Embryonic facial prominence (tissue), 1 donor: ENCODE measurements around the gene VIPR2.

Experiments
- DNase-seq: peaks from one replicate; pipeline ENCODE4 v3.0.0-alpha.2; 2016; ENCODE audit errors: extremely low spot score

VIPR2 gene

DNA sequence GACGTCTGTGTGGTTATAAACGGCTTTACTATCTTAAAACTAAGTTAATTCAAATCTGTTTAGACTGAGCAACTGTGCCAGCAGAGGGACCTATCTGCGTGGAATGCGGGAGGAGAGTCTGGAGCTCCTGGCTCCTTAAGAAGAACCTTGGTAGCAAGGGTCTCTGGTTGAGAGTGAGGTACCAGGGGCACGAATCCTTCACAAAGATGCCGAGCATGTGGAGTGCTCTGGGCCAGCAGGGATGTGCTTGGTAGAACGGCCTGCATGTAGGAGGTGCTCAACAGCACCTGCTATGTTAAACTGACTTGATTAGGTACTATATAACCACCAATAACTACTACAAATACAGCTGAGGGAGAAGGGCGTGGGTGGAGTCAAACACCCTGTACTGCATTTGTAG is 102.6 kb downstream of the VIPR2 start:
- no peak for DNase-seq

DNA sequence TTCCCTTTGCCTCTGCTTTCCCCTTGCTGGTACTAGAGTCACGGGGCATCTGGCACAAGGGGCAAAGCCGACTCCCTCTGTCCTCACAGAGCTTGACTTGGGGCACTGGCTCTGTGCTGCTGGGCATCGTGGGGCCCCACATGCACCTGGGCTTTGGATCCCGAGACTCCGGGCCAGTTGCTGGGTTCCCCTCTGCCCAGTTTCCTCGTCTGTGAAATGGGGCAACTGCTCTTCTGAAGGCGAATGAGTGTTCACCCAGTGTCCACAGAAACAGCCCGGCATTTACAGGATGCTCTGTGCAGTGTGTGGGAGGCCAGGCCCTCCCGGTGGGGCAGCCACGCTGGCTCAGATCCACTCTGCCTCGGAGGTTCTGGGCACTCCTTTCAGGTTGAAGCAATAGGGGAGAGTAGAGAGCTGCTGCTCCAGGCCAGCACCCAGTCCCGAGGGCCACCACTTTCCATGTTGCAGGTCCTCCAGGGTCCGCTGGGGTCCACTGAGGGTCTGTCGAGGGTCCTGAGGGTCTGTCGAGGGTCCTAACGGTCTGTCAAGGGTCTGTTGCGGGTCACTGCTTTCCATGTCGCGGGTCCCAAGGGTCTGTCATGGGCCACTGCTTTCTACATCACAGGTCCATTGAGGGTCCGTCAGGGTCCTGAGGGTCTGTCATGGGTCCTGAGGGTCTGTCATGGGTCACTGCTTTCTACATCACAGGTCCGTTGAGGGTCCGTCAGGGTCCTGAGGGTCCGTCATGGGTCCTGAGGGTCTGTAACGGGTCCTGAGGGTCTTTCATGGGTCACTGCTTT is 103.6 kb downstream of the VIPR2 start:
- DNase-seq: no peak

DNA sequence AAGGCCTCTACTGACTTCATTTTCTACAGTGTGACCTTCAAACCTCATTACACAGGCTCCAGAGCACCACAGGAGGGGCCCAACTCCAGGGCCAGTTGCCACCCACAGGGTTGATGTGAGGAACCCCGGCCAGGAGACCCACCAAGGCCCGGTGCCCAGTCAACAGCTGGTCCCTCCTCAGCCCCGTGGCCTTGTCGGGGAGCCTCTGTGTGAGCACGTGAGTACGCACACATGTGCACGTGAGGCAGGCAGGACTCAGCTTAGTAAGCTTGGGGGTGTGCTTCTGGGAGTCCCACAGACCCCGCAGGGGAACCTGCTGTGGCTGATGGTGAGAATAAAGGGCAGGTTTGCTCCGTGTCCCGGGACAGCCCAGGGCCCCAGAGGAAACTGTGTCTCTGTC is 104.5 kb downstream of the VIPR2 start:
- no peak for DNase-seq

DNA sequence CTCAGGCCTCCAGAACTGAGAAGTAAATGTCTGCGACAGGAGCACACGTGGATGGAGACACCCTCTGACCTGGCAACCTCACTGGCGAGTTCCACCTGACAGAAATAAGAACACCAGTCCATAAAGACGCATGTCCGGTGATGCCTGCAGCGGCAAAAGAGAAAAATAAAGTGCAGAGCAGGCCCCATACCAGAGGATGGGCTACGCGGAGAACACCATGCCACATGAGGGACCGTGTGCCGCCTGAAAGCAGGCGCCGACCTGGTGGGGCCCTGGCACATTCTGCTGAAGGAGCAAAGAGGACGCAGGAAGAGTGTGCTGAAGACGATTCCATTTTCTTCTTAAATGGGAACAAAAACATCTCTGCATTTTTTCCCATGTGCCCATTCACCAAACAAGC is 105.0 kb downstream of the VIPR2 start:
- DNase-seq: no peak

DNA sequence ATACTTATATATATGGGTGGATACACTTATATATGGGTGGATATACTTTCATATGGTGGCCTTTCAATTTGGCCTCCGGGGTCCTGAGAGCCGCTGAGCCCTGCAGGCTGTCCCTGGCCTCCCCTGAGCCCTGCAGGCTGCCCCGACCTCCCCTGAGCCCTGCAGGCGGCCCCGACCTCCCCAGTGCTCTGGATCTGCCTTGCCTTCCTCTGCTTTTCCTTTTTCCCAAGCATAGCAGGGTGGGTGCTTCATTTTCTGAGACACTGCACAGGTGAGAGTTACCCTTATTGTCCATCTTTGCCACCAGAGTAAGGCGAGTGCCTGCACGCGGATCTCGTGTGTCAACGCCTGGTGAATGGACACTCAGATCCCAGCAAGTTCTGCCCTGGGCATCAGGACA is 106.6 kb downstream of the VIPR2 start:
- DNase-seq: no peak

DNA sequence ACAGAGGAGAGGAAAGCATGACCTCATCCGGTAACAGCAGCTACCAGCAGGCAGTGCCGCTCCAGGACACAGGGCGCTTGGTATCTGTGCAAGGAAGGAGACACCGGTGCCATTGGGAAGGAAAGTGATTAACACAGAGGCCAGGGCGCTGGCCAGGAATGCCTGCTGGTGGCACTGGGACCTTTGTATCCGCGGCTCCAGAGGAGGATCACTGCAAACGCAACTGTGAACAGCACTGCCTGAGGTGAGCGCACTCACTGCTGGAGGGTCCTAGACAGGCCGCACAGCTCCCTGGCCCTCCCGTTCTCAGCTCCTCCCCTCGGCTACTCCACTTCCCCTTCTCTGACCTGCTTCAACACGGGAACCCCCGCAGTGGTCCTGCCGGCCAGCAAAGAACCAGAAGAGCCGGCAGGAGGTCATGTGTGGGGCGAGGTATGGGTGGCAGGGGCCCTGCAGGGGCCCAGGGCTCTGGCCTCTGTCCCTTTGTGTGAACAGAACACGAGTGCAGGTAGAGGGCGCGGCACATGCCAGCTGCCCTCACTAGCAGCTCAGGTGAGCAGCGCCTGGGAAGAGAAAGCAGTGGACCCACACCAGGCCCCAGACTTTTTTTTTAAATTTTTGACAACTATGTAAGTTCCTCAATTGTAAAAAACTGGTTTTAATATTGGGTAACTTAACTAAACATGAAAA is 107.6 kb downstream of the VIPR2 start:
- DNase-seq: no peak

DNA sequence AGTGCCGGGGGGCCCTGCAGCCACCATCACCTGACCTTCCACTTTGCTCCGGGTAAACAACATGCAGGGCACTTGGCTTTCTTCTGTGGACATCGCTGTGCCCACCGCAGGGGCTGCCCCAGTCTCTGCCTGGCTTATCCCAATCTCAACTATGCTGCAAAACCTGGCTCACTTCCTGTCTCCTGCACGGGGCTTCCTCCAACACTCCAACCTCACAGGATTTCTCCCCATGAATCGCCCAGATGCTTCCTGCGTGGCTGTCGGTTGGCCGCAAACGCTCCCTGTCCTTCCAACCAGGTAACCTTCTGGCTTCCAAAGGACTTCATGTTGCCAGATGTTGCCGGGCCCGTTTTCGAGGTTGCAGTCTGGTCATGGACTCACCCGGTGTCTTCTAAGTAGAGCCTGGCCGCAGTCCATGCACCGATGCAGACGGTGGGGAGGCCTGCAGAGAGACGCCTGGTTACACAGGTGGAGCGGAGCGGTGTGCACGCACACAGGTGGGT is 109.0 kb downstream of the VIPR2 start:
- no peak for DNase-seq

DNA sequence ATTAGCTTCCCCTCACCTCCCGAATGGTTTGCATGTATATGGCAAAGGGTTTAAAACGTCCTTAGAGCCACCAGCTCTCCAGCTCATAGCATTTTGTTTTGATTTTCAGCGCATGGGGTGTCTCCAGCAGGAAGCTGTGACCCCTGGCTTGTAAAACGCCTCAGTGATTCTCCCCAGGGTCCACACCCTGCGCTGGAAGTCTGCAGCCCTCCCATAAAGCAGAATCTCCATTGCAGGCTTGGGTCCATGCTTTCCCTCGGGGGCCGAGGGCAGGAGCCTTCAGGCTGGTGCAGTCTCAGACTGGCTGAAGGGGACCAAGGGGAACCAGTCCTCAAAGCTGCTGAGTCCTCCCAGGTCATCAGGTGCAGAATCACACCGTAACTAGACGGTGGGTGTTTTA is 109.7 kb downstream of the VIPR2 start:
- no peak for DNase-seq

DNA sequence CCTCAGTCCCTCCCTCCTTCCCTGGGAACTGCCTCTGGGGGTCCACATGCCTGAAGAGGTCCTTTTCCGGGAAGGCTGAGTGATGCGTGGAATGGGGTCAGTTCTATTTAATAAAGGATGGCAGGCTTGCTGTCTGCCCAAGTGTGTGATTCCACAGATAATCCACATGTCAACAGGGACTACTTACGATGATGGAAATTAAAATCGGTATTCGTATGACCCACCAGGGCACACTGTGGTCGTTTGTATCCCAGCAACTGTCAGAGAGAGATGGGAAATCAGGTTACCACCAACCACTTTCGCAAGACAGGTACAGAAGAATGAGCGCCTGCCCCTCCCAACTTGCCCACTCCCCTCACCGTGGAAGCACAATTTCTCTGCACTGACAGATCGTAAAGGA is 110.3 kb downstream of the VIPR2 start:
- no peak for DNase-seq

DNA sequence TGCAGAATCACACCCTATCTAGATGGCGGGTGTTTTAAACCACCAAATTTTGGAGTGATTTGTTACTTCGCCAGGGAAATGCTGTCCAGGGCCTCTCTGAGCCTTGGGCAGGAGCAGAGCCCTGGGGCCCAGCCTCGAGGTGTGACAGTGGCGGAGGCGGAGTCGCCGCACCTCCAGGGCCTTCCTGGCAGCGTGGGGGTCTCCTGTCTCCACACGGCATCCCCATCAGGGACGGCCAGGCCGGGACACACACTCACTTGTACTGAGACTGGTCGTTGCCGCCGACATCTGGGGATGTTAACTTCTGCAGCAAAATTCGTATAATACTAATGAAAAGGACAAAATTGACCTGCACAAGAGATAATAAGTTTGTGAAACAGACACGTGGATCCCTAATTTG is 110.7 kb downstream of the VIPR2 start:
- no peak for DNase-seq

DNA sequence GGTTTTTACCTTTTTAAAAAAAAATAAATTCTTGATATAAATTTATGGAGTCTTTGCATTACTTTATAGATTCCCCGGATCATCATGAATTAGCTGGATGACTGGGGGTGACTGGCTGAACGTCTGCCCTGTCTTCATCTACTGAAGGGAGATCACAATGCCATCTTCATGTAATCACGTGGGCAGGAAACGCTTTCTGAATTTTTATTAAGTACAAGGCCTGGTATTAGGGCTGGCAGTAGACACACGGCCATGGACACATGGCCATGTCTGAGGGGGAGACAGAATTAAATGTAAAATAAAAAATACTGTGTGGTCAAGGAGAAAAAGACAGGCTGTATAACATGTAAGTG is 111.2 kb downstream of the VIPR2 start:
- no peak for DNase-seq

DNA sequence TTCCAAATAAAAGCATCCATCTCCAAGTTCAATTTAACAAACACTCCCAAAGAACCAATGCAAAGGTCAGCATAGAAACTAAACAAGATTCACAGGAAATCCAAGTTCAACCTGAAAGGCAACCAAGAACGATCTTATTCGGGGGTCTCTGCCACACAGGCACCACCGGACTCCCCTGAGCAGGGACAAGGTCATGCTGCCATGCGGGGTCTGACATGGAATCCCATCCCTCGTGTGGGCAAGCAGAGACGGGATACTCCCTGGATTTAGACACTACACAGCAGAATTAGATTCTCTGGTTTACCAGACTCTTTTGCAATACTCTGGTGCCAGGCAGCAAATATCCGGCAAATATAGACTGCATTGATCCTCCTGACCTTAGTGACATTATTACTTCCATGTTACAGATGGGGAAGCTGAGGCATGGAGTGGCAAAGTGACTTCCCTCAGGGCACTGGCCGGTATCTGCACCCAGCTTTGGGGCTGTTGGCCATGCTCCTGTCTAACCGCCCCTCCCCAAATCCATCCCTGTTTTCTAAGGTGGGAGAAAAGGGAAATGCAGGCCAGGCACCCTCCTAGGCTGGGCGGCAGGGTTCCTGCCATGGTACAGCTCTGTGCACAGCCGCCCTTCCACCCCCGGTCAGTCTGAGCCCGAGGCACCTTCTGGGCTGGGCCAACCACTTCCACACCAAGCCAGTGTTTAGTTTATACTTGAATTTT is 111.8 kb downstream of the VIPR2 start:
- no peak for DNase-seq

DNA sequence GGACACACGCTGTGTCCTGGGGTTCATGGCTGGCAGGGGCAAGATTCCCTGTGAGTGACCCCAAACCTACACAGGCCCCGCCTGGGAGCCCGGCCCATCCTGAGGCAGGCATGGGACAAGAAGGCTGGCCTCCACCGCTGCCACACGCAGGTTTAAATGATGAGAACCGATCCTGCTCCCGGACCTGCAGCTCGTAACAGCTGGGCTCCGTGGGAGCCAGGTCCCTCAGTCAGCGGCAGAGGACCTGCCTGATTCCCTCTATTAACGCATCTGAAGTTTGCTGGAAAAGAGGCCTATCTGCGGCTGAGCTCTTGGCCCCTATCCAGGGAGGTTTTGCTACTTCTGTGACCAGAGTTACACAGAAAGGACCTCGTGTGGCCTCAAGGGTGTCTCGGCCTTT is 112.3 kb downstream of the VIPR2 start:
- no peak for DNase-seq

DNA sequence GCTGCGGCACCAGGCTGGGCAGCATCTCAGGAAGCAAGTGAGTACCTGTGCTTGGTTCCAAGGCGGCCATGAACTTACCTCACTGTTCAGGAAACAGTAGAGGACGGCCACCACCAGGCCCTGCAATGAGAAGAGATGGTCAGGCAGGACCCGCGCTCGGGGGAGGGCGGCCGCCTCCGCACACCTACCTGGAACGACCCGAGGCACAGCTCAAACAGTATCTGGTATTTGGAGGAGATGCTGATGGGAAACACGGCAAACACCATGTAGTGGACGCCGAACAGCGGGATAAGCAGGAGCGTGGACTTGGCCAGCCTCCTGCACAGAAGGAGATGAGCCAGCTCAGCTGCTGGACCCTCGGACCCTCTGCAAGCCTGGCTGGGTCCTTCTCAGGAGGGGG is 112.9 kb downstream of the VIPR2 start:
- DNase-seq: no peak

DNA sequence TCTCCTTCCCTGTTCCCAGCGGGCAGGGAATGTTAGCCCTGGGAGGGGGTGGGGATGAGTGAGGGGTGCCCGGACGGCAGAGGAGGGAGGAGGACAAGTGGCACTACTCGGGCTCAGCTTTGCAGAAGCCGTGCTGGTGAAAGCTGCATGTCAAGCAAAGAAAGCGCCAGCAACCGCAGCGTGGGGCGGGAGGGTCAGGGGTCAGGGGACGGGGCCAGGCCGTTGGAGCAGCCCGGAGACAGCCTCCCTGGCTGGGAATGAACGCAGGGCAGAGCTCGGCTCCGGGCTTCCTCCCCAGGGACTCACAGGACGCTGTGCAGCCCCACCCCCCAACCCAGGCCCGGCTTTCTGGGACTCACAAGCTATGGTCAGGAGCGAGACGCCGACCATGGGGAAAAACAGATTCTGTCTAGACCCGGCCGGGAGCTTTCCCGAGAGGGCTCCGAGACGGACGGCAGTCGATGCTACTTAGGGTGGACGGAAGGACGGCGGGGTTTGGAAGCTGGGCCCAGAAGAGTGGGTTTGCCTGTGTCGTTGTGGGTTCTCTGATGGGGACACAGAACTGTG is 113.4 kb downstream of the VIPR2 start:
- DNase-seq: no peak

DNA sequence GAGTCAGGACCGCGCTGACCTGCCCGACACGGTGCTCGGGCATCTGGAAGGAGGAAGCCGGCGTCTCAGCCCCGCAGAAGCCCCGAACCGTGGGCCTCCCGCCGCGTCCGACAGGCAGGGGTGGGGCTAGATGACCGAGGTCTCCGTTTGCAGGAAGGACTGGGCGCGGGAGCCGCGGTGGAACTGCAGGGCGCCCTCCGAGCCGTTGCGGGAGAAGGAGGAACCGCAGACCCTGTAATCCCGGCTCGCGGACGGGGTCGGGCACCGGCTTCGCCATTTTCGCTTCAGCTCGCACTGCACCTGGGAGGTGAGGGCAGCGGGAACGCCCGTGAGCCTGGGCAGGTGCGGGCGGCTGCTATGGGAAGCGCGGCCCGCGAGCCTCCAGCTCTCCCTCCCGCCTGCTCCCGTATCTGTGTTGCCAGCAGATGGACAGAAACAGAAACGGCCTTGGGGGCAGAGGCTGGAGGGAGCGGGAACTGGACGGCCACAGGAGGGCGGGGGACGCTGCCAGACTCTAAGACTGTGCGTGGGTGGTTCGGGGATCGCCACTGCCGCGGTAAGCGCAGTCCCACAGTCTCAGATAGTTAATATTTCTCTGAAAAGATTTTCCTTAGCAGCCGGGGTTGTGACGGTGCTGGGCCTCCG is 114.1 kb downstream of the VIPR2 start:
- no peak for DNase-seq

DNA sequence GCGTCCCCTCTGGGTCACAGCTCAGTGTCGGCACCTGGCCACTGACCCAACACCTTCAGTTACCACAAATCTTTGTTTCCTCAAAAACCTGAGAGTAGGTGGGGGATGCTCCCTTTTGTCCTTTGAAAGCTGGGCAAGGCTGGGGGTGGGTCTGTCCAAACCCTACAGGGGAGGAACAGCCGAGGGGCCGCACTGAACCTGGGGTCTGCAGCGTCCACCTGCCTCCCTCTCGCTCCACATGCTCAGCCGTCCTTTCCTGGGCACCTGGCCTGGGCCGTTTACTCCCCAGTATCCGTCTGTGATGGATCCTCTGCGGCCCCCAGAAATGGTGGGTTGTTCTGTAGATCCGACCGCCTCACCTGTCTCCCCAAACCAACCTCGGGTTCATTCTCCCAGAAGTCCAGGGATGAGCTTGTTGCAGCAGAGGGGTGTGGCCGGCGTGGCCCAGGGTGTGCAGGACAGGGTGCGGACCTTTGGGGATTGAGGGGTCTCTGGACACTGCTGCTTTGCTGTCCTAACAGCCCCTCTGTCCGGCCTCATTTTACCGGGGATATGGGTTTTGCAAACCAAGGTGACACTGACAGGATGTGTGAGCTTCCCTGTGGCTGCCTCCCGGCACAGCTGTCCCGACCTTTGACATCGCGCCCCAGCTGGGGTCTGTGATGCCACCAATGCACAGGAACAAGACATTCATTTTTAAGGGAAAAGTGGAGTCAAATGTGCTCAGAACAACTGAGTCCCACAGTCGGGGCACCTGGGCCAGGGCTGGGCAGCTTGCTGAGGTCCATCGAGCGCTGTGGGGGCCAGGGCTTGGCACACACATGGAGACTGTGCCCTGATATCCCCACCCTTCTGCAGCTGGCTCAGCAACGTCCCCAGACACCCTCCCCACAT is 115.9 kb downstream of the VIPR2 start:
- DNase-seq: no peak

DNA sequence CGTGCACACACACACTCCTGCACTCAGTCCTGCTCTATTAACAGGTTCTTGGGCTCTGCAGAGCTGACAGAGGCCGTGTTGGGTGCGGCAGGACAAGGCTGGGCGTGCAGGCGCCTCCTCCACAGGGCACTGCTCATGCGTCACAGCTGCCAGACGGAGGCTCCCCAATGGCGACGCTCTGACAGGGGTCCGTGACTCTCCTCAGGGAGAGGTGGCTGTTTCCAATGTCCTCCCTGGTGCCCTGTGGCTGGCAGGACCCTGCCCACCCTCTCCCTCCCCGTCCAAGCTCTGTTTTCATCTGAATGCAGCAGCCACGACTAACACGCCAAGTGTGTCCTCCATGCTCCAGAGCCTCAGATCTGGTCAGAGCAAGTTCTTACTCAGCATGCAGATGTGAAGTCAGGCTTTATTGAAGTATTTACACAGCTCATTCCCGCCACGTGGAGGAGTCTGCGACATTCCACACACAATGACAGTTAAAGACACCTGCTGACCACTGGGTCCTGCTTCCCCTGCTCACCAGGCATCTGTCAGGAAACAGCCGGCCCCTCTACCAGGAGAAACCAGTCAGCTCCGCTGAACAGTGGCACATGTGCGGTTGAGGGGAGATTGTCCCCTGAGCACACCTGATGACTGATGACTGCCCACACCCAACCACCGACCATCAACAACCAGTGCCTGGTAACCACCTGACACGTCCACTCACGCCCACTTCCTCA is 116.7 kb downstream of the VIPR2 start:
- DNase-seq: no peak

DNA sequence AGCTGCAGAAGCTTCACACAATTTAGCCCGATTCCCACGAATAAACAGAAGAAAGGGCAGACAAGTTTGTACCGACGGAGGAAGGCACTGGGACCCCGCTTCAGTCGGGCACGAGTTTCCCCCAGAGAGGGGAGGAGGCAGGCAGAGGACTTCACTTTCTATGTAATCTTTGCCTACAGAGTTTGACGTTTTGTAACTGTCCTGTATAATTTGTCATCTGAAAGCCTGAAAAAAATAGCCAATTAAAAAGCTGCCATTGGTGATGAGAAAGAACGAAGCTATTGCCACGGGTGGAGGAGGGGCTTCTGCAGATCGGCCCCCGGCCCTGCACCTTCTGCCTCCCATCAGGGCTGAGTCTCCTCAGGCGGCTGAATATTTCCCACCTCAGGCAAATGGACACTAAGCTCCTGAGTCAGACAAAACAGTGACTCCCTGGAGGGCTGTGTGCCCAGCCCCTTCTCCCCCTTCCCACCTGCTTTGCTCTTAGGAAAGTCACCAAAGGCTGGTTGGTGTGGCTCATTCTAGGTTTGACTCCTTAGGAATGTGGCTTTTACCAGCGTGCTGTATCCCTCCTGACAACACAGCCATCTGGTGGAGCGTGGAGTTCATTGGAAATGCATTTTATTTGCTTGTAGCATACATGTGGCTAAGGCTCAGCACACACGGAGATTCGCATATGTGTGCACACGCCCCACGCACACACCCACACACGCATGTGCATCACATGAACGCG is 117.4 kb downstream of the VIPR2 start:
- no peak for DNase-seq
